ENCODE data around the gene IGSF21.

GRCh38 chr1:18109756-18110597, 2.4 kb downstream of the IGSF21 start:
- no peak for TF ChIP-seq MAX (IDR thresholded peaks at IDR 0.05; ENCODE audit: low read depth)
- no peak for TF ChIP-seq EZH2phosphoT487 (IDR thresholded peaks at IDR 0.05; ENCODE audit: borderline replicate concordance, low read depth)
- no peak for TF ChIP-seq GABPA (IDR thresholded peaks at IDR 0.05; ENCODE audit: low read depth)
- TF ChIP-seq CTCF (IDR thresholded peaks at IDR 0.05) = no peak
- TF ChIP-seq PBX3 (IDR thresholded peaks at IDR 0.05) = no peak
- TF ChIP-seq MXI1 (IDR thresholded peaks at IDR 0.05; ENCODE audit: low read depth, low read length) = no peak
- no peak for TF ChIP-seq RFX5 (IDR thresholded peaks at IDR 0.05; ENCODE audit: low read length)
- TF ChIP-seq RXRA (IDR thresholded peaks at IDR 0.05; ENCODE audit: borderline replicate concordance, low read depth) = no peak
- TF ChIP-seq FOXJ3 (CRISPR knock-in tag; IDR thresholded peaks at IDR 0.05) = no peak
- no peak for TF ChIP-seq TAF1 (IDR thresholded peaks at IDR 0.05; ENCODE audit: borderline replicate concordance, low read depth, low read length)
- TF ChIP-seq EP300 (IDR thresholded peaks at IDR 0.05; ENCODE audit: borderline replicate concordance in 1 of 2, low read depth in 1 of 2, low read length in 1 of 2) = no peak
